Activated CD4-positive, alpha-beta T cell treated with anti-CD3 and anti-CD28 coated beads, Interleukin-2, amount 50 U/mL, for 1 hour (primary cell): Measurements from ENCODE around the gene ZNF248.

Experiments used
- DNase-seq: peaks from one replicate; pipeline ENCODE4 v3.0.0-alpha.2; 2020

ZNF248 gene

DNA sequence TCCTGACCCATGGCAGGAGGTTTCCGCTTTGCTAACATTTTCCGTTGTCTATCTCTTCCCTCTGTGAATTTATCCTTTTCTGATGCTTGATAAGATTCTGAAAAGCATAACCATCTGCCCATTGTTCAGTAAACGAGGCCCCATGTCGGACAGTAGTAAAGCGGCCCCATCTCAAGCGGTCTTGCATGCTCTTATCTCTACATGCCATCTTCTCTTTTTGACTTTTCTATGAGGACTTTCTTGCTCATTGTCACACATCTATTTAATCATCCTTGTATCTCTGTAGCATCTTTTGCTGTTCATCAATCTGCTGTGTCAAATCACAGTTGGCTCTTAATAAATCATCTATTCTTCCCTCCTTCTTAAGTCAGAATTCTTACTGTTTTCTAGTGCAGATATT is 37.6 kb downstream of the ZNF248 start:
- DNase-seq = no peak

- no peak for DNase-seq
Measured at GRCh38 chr10:37816290-37816689, 41.1 kb downstream of the ZNF248 start.

- DNase-seq = no peak
Measured at GRCh38 chr10:37813763-37814162, 43.6 kb downstream of the ZNF248 start.

DNA sequence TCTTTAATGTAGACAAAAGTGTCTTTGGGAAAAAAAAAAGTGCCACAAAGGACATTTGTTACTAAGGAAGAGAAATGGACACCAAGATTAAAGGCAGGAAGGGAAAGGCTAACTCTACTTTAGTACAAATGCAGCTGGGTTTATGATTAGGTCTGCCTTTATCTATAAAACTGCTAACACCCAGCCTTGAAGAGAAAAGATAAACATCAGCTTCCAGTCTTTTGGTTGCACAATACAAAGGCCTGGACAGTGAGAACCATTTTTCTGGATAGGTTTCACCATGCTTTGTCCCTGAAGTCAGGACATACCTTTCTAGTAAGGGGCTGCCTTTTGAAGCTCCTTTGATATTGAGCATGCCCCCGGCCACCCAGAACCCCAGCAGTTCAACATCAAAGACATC is 45.1 kb downstream of the ZNF248 start:
- DNase-seq = no peak

DNA sequence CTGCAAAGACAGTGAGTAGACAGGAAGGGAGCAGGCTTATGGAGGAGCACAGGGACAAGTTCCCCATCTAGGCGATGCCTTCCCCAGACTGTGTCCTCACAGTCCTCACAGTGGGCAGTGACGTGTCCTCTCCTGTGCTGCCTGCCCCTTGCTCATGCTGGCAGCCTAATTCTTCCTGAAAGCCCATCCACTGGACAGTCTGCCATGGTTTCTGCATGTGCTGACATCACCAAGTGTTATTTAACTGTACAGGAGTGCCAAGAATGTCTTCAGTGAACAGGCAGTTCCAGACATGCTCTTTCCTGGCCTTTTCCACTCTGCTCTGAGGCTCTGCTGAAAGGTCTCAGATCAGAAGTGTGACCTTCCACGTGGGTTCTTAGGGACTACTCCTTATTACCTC is 54.1 kb downstream of the ZNF248 start:
- DNase-seq = no peak

GRCh38 chr10:37801557-37801956 is 55.9 kb downstream of the ZNF248 start:
- no peak for DNase-seq

GRCh38 chr10:37794305-37794976 is 63.0 kb downstream of the ZNF248 start:
- no peak for DNase-seq

- no peak for DNase-seq
Measured at GRCh38 chr10:37789590-37789989, 67.8 kb downstream of the ZNF248 start.

DNA sequence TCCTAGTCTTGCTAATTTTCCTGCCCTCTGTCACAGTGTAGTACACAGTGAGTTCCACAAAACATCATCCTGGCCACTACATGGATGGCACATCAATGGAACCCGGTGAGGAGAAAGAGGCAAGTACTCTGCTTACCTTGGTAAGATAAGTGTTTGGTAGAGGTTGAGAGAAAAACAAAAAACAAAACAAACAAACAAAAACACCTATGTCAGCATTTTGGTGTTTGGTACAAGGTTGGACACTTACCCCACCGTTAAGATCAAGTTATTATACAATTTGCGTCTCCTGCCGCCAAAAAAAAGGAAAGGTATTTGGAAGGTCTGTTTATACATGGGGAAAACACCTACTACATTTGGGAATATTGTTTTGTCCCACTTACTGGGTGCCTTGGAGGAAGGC is 72.7 kb downstream of the ZNF248 start:
- no peak for DNase-seq

GRCh38 chr10:37780536-37780935 is 76.9 kb downstream of the ZNF248 start:
- DNase-seq = no peak

DNA sequence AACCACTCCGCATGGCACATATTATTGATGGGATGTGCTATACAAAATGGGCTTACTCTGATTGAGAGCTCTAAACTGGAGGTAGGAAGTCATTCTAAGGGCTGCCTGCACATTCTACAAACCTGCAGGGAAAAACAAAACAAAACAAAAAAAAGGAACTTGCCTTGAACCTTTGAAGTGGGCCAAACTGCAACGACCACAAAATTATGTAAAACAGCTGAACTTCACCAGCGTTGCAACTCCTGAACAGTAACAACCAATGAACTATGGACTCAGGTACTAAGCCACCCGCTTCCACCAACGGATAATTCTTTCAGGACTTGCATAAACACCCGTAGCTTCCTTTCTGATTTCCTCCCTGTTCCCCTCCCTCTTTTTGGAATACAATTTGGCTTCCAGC is 80.4 kb downstream of the ZNF248 start:
- no peak for DNase-seq

- no peak for DNase-seq
Measured at GRCh38 chr10:37775612-37776011, 81.8 kb downstream of the ZNF248 start.

GRCh38 chr10:37774351-37774750 is 83.1 kb downstream of the ZNF248 start:
- no peak for DNase-seq

DNA sequence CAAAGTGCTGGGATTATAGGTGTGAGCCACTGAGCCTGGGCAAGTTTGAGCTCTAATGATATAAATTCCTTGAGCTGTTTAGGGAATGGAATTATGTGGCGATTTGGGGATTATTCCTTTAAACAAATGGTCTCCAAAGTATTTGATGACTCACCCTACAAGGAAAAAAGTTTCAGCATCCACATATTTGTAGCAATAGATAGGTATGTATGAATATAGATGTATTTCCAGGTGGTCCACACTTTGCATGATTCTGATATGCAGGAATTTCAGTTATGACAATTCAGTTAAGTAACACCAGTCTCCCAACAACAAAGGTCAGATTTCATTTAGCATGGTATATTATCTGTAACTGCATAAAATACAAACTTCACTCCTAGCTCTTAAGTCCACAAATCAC is 92.2 kb downstream of the ZNF248 start:
- DNase-seq = no peak

- DNase-seq = no peak
Measured at GRCh38 chr10:37763132-37763531, 94.3 kb downstream of the ZNF248 start.

DNA sequence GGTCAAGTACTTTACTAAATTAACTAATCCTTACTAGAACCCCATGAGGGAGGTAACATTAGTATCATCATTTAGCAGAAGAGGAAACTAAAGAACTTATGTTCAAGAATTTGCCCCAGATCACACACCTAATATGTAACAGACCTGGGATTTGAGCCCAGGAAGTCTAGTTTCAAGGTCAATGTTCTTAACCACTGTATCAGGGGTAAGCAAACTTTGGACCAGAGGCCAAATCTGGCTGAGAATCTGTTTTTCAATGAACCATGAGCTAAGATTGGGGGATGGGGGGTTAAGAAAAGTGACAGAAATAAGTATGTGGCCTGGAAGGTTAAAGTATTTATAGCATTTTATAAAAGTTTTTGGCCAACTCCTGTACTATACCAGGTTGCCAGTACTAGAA is 95.1 kb downstream of the ZNF248 start:
- DNase-seq = no peak

DNA sequence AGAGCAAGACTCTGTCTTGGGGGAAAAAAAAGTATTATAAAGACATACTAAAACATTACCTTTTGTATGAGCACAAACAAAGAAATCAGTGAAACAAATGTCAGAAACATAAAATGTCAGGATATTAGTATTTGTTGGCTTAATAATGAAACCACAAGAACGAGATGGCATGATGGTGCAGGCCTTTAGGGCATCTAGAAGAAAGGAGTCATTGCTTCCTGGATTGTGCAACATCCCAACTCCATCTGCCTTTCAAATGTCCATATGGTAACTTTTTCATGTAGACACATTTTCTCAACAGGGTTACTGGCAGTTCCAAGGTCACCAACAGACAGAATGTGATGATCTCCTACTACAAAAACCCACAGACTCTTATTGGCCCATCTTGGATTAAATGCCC is 96.6 kb downstream of the ZNF248 start:
- DNase-seq = no peak

GRCh38 chr10:37758074-37758473 is 99.3 kb downstream of the ZNF248 start:
- DNase-seq = no peak

DNA sequence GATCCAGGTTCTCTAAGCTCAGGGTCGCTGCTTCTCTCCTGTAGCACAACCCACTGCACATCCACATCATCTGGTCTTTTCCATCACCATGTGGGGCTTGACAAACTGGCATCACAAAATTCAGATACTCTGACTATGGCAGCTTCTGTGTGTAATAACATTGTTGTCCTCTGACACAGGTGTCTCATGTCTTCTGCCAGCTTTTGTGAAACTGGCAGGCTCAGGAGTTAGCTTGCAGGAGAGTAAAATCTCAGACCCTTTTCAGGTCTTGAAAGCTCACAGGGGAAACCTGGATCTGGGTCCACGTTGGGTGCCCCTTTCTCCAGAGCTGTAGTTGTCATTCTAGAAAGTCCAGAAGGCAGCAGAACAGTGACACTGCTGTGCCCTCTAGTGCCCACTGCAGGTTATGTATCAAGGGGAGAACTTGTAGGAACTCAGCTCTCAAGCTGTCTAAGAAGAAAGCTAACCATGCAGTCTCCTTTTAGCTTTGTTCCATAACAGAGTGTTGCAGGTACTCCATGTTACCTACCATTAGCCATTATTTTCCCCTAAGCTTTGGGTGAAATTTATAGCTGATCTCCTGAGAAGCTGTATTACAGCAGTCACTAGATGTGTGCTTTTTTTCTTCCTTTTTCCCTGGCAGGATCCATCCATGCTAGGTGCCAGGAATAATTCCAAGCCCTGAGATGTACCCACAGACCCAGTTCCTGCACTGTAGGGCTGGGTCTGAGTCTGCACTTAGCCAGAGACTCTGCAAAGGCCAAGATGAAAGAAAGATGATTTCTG is 102.7 kb downstream of the ZNF248 start:
- DNase-seq = no peak

DNA sequence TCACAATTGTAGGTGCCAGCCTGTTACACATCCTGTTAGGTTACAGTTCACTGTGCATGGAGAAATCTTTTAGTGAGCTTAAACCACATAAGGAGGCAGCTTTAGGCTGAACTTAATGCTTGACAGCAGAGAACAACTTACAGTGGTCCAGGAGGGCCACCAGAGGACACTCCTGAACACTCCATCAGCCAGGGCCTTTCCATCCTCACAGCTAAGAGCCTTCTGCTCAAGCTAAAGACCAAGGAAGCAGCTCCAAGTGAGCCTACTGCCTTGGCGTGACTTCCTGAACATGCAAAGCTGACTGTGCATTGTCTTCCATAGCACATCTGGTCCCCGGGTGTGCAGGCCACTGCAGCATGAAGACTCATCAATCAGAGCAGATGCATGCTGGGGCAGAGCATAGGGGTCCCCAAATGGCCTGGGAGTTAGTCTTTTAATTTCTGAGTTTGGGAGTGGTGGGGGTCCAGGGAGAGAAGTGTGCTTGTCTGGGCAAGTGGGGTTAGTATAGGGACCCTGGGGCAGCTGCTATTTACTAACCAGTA is 105.0 kb downstream of the ZNF248 start:
- no peak for DNase-seq

- no peak for DNase-seq
Measured at GRCh38 chr10:37748170-37748569, 109.2 kb downstream of the ZNF248 start.

GRCh38 chr10:37747081-37747480 is 110.3 kb downstream of the ZNF248 start:
- DNase-seq = no peak

- DNase-seq = no peak
Measured at GRCh38 chr10:37741831-37742230, 115.6 kb downstream of the ZNF248 start.

GRCh38 chr10:37739181-37739580 is 118.2 kb downstream of the ZNF248 start:
- DNase-seq = no peak
